PC-3 (cell line): ENCODE measurements around the gene HMCN2. TPM values are rescaled to one million over a fixed set of nuclear protein-coding genes. Genes with fewer than 3 reads are reported as not detected.

Source experiments
- ATAC-seq: fragments of 200-7000 bp; cut with Tn5 transposase; 2 replicates; pipeline ENCODE4 v1.9.1; 2020; ENCODE audit warnings: mild to moderate bottlenecking, moderate library complexity
- BruUV-seq: library from RNA; stranded (reverse); fragments of 400-500 nt; replicated peaks from 2 replicates; lab custom pipeline; 2021; lab: Mats Ljungman, UMichigan
- CTCF ChIA-PET: fragments of 300-600 bp; sonication (Branson Sonifier 250); formaldehyde crosslinking; loops from one replicate; lab custom pipeline; 2022; ENCODE audit warnings: antibody characterized with exemption; lab: Charles Lee
- POLR2A ChIA-PET: fragments of 300-600 bp; sonication (Branson Sonifier 250); formaldehyde crosslinking; loops from one replicate; lab custom pipeline; 2022; ENCODE audit warnings: antibody characterized with exemption; ENCODE audit not compliant: unreplicated experiment; lab: Charles Lee
- DNase-seq: peaks from one replicate; pipeline ENCODE4 v3.0.0-alpha.2; 2015
- H2AFZ ChIP-seq: fragments of 300-600 bp; sonication (generic); 2 replicates; pipeline ENCODE4 v1.6.0; 2016; ENCODE audit warnings: antibody characterized with exemption, low read length
- H3F3A ChIP-seq: fragments of 300-600 bp; sonication (generic); one replicate; pipeline ENCODE4 v1.6.0; 2017; ENCODE audit warnings: antibody characterized with exemption, low read length, control low read depth, mild to moderate bottlenecking; ENCODE audit not compliant: unreplicated experiment
- H3K27ac ChIP-seq: fragments of 300-600 bp; sonication (generic); 2 replicates; pipeline ENCODE4 v1.5.1; 2016; ENCODE audit warnings: mild to moderate bottlenecking, low read length
- H3K27me3 ChIP-seq: fragments of 300-600 bp; sonication (generic); 2 replicates; pipeline ENCODE4 v1.6.1; 2016; ENCODE audit warnings: low read length, mixed read lengths
- H3K36me3 ChIP-seq: fragments of 300-600 bp; sonication (generic); 2 replicates; pipeline ENCODE4 v1.6.1; 2016; ENCODE audit warnings: low read depth, mixed run types, low read length, mixed read lengths
- H3K4me1 ChIP-seq: fragments of 300-600 bp; sonication (generic); 2 replicates; pipeline ENCODE4 v1.5.1; 2016; ENCODE audit warnings: low read length; ENCODE audit not compliant: insufficient read depth
- H3K4me2 ChIP-seq: fragments of 300-600 bp; sonication (generic); 2 replicates; pipeline ENCODE4 v1.6.0; 2016; ENCODE audit warnings: low read length
- H3K4me3 ChIP-seq: fragments of 300-600 bp; sonication (generic); 2 replicates; pipeline ENCODE4 v1.5.1; 2016; ENCODE audit warnings: mild to moderate bottlenecking, low read length, mixed read lengths
- H3K79me2 ChIP-seq: fragments of 300-600 bp; sonication (generic); 2 replicates; pipeline ENCODE4 v1.6.1; 2017; ENCODE audit warnings: low read length, mixed read lengths
- H3K9ac ChIP-seq: fragments of 300-600 bp; sonication (generic); 2 replicates; pipeline ENCODE4 v1.6.0; 2016; ENCODE audit warnings: mild to moderate bottlenecking, low read length
- H3K9me2 ChIP-seq: fragments of 300-600 bp; sonication (generic); replicated peaks from 2 replicates; pipeline ENCODE4 v1.6.1; 2016; ENCODE audit warnings: mixed run types, low read length, mixed read lengths
- H3K9me3 ChIP-seq: fragments of 300-600 bp; sonication (generic); 2 replicates; pipeline ENCODE4 v1.6.1; 2016; ENCODE audit warnings: low read length, mixed read lengths
- H4K20me1 ChIP-seq: fragments of 300-600 bp; sonication (generic); 2 replicates; pipeline ENCODE4 v1.6.1; 2016; ENCODE audit warnings: low read length, mixed read lengths
- CTCF ChIP-seq: fragments of 300-600 bp; sonication (generic); conservative IDR thresholded peaks from 2 replicates; pipeline ENCODE4 v1.5.1; 2017; ENCODE audit warnings: antibody characterized with exemption, low read depth, mild to moderate bottlenecking, low read length
- EZH2 ChIP-seq: fragments of 300-600 bp; sonication (generic); IDR thresholded peaks from one replicate; pipeline ENCODE4 v1.6.1; 2017; ENCODE audit warnings: antibody characterized with exemption, mild to moderate bottlenecking, low read length; ENCODE audit not compliant: unreplicated experiment
- EZH2phosphoT487 ChIP-seq: fragments of 300-600 bp; sonication (generic); IDR thresholded peaks from 2 replicates; pipeline ENCODE4 v1.6.1; 2018; ENCODE audit warnings: mild to moderate bottlenecking, antibody characterized with exemption, low read length, borderline replicate concordance
- intact Hi-C: fragments of 100-400 bp; cut with micrococcal nuclease; formaldehyde crosslinking; loops from 2 replicates; pipeline ENCODE4 v1.9.0; 2023
- total RNA-seq: library from RNA; depleted of rRNA; stranded (reverse); fragments of >200 nt; gene quantifications from 2 replicates; pipeline ENCODE4 v1.2.3, GENCODE V29; 2014

Gene HMCN2
- total RNA-seq, 1 experiment from 2014 or later = 0.11 TPM

GRCh38 chr9:130309689-130310455, 44.3 kb downstream of the HMCN2 start:
- Histone ChIP-seq H3K4me3 (no peak overlapping the region), H2AFZ (no peak overlapping the region), H3K27ac (no peak overlapping the region), H3F3A (no peaks in the 10 kb centered on the region), H4K20me1 (no peaks in the 10 kb centered on the region), H3K9me3 (no peaks in the 10 kb centered on the region), H3K4me2 (no peak overlapping the region), H3K4me1 (no peaks in the 10 kb centered on the region), H3K27me3 (no peaks in the 10 kb centered on the region), H3K79me2 (no peaks in the 10 kb centered on the region), H3K9me2 (no peaks in the 10 kb centered on the region), H3K36me3 (no peaks in the 10 kb centered on the region), H3K9ac (no peak overlapping the region)
- intact Hi-C loops = no loop called here
- TF ChIP-seq EZH2 = no peak
- no peak for TF ChIP-seq CTCF
- no peak for TF ChIP-seq EZH2phosphoT487
- POLR2A ChIA-PET = no interaction called here
- ATAC-seq (no peak), DNase-seq (no peak)
- BruUV-seq = no TSS peak
- CTCF ChIA-PET = no interaction called here

GRCh38 chr9:130310456-130310855, 44.9 kb downstream of the HMCN2 start:
- Histone ChIP-seq H3K9ac (no peak overlapping the region), H4K20me1 (no peaks in the 10 kb centered on the region), H3F3A (no peaks in the 10 kb centered on the region), H3K9me3 (no peaks in the 10 kb centered on the region), H3K4me3 (no peak overlapping the region), H3K27ac (no peak overlapping the region), H3K27me3 (no peaks in the 10 kb centered on the region), H3K4me2 (no peak overlapping the region), H3K9me2 (no peaks in the 10 kb centered on the region), H3K4me1 (no peaks in the 10 kb centered on the region), H3K79me2 (no peaks in the 10 kb centered on the region), H3K36me3 (no peaks in the 10 kb centered on the region), H2AFZ (no peak overlapping the region)
- TF ChIP-seq EZH2phosphoT487 (no peak), EZH2 (no peak)
- ATAC-seq (no peak), DNase-seq (no peak)
- BruUV-seq = no TSS peak
- POLR2A ChIA-PET = no interaction called here
- intact Hi-C loops = no loop called here
- CTCF ChIA-PET = no interaction called here

GRCh38 chr9:130311003-130311402, 45.4 kb downstream of the HMCN2 start:
- no peaks in the 10 kb centered on the region for H3F3A ChIP-seq
- POLR2A ChIA-PET = no interaction called here
- no peak overlapping the region for H3K27ac ChIP-seq
- no peaks in the 10 kb centered on the region for H3K4me1 ChIP-seq
- CTCF ChIA-PET = no interaction called here
- H3K9ac ChIP-seq = no peak overlapping the region
- no peaks in the 10 kb centered on the region for H3K36me3 ChIP-seq
- H4K20me1 ChIP-seq = no peaks in the 10 kb centered on the region
- H3K9me3 ChIP-seq = no peaks in the 10 kb centered on the region
- ATAC-seq = no peak
- H3K9me2 ChIP-seq = no peaks in the 10 kb centered on the region
- no TSS peak for BruUV-seq
- intact Hi-C loops = no loop called here
- TF ChIP-seq CTCF (no peak), EZH2 (no peak), EZH2phosphoT487 (no peak)
- no peak for DNase-seq
- no peaks in the 10 kb centered on the region for H3K79me2 ChIP-seq
- no peak overlapping the region for H2AFZ ChIP-seq
- H3K27me3 ChIP-seq = no peaks in the 10 kb centered on the region
- no peak overlapping the region for H3K4me3 ChIP-seq
- no peak overlapping the region for H3K4me2 ChIP-seq
